Measurements from ENCODE around the gene PXDN. TPM values are rescaled to one million over a fixed set of nuclear protein-coding genes. Genes with fewer than 3 reads are reported as not detected.

The PXDN gene
- total and polyA plus RNA-seq, 9 of the 15 experiments (the other 6 are each of a cell fraction or from before 2014, with no cell fraction given), result 0.49 TPM; not detected in 8

DNA sequence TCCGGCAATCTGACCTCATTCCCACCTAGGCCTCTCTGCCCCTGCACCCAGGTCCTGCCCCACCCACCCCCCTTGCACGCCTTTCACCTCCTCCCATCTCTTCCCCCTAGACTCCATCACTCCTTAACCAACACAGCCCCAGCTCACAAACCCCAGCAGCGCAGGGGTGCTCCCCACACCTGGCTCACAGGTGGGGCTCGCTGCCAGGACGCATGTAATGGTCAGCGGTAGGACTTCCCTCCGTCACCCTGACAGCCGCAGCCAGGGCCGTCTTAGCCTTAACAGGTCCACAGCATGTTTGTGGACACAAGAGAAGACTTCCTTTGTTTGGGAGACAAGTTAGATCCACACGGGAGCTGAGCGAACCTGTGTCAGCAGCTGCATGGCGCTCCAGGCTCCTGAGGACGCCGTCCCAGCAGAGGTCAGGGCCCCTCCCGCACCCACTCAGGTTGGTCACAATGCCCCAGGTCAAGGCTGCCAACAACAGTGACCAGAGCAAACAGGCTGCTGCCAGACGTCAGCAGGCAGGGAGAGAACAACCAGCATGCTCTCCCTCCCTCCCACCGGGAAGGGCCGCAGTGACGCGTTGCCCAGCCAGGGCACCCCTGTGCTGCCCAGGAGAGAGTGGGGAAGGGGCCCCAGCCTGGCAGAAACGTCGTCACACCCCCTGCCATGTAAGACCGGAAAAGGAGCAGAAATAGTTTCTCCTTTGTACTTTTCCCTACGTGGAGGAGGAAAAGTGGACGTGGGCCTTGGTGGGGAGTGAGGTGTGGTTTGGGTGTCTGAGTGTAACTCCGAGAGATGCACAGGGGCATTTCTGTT is 68.0 kb downstream of the PXDN start:
- in situ Hi-C loops (cut with MboI) (no loop called here), intact Hi-C loops (cut with micrococcal nuclease) (no loop called here)
- no peak for FAIRE-seq
- H3K27me3 ChIP-seq (ENCODE audit: control insufficient read depth in 2 of 2, insufficient read depth in 2 of 2, low read length in 2 of 2), result peaks cover 0 to 57% of the 10 kb centered on the region in 2 experiments; a peak in 3 of 5 replicates
- H3K4me3 ChIP-seq, result no peak overlapping the region
- H3K4me1 ChIP-seq (replicated peaks in 1 of 2; ENCODE audit: control insufficient read depth in 2 of 2, insufficient read depth in 2 of 2, low read length in 2 of 2), result no peaks in the 10 kb centered on the region
- no peaks in the 10 kb centered on the region for H3K9me1 ChIP-seq (ENCODE audit: control insufficient read depth, insufficient read depth, low read length)
- H4K20me1 ChIP-seq (replicated peaks; ENCODE audit: control insufficient read depth, insufficient read depth, low read length), result no peaks in the 10 kb centered on the region; the same call in 1 of the 2 replicates
- H3K36me3 ChIP-seq (ENCODE audit: control insufficient read depth, insufficient read depth, low read length), result no peaks in the 10 kb centered on the region
- no peak overlapping the region for H3K9ac ChIP-seq (ENCODE audit: insufficient read depth in 1 of 2, low read depth in 2 of 2, low read length in 2 of 2)
- no peaks in the 10 kb centered on the region for H3K79me2 ChIP-seq (ENCODE audit: control insufficient read depth, insufficient read depth, low read length)
- H3K27ac ChIP-seq (ENCODE audit: extremely low read depth, low read depth, low read length), result no peak overlapping the region
- H3K4me2 ChIP-seq (ENCODE audit: insufficient read depth, low read length), result no peak overlapping the region
- H3K9me3 ChIP-seq (replicated peaks; ENCODE audit: control insufficient read depth, insufficient read depth, low read depth, low read length), result no peaks in the 10 kb centered on the region
- no TSS peak for BruUV-seq (replicated peaks)
- ChIA-PET POLR2A (no interaction called here), CTCF (ENCODE audit: low intra/inter-chr PET ratio) (no interaction called here)
- no peak for DNase-seq (ENCODE audit: extremely low read depth in 1 of 4, low spot score in 3 of 4)
- no peak for TF ChIP-seq PTRF (tag; IDR thresholded peaks at IDR 0.05)
- TF ChIP-seq MTA1 (IDR thresholded peaks at IDR 0.05; ENCODE audit: borderline replicate concordance), result no peak
- TF ChIP-seq STAG1 (CRISPR knock-in tag; IDR thresholded peaks at IDR 0.05; ENCODE audit: borderline replicate concordance), result no peak
- TF ChIP-seq ZNF134 (CRISPR knock-in tag; conservative IDR thresholded peaks at IDR 0.05), result no peak
- TF ChIP-seq, protein P1, sequence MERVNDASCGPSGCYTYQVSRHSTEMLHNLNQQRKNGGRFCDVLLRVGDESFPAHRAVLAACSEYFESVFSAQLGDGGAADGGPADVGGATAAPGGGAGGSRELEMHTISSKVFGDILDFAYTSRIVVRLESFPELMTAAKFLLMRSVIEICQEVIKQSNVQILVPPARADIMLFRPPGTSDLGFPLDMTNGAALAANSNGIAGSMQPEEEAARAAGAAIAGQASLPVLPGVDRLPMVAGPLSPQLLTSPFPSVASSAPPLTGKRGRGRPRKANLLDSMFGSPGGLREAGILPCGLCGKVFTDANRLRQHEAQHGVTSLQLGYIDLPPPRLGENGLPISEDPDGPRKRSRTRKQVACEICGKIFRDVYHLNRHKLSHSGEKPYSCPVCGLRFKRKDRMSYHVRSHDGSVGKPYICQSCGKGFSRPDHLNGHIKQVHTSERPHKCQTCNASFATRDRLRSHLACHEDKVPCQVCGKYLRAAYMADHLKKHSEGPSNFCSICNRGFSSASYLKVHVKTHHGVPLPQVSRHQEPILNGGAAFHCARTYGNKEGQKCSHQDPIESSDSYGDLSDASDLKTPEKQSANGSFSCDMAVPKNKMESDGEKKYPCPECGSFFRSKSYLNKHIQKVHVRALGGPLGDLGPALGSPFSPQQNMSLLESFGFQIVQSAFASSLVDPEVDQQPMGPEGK (CRISPR knock-in tag; IDR thresholded peaks at IDR 0.05; ENCODE audit: borderline replicate concordance), result no peak
- TF ChIP-seq, protein P2, sequence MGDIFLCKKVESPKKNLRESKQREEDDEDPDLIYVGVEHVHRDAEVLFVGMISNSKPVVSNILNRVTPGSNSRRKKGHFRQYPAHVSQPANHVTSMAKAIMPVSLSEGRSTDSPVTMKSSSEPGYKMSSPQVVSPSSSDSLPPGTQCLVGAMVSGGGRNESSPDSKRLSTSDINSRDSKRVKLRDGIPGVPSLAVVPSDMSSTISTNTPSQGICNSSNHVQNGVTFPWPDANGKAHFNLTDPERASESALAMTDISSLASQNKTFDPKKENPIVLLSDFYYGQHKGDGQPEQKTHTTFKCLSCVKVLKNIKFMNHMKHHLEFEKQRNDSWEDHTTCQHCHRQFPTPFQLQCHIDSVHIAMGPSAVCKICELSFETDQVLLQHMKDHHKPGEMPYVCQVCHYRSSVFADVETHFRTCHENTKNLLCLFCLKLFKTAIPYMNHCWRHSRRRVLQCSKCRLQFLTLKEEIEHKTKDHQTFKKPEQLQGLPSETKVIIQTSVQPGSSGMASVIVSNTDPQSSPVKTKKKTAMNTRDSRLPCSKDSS (IDR thresholded peaks at IDR 0.05; ENCODE audit: low read depth, partially characterized antibody), result no peak
- ATAC-seq, result no peak
- no peak overlapping the region for H2AFZ ChIP-seq (ENCODE audit: low read depth, low read length)
- WGBS (ENCODE audit: insufficient coverage, low coverage, missing lambda C conversion rate), result under 1% methylated on average over 21 of the region's 26 CpGs

Data from K562 (cell line).